ENCODE measurements around the gene SUMF1. TPM values are rescaled to one million over a fixed set of nuclear protein-coding genes. Genes with fewer than 3 reads are reported as not detected.

SUMF1 gene
- total and polyA plus RNA-seq, 4 donors: 11.6 to 50.0 (median 31.5) TPM

GRCh38 chr3:4313606-4314293 is 153.3 kb downstream of the SUMF1 start:
- Histone ChIP-seq H3K9me3 (ENCODE audit: control insufficient read depth in 4 of 4, insufficient read depth in 3 of 4, low read length in 3 of 4) (peaks cover 0 to 4% (median 0%) of the 10 kb centered on the region in 4 donors), H3K4me3 (no peak overlapping the region), H3K9ac (ENCODE audit: insufficient read depth in 1 of 2, low read length in 2 of 2) (no peak overlapping the region), H3K36me3 (ENCODE audit: control insufficient read depth in 4 of 4, insufficient read depth in 4 of 4, low read length in 4 of 4) (peaks cover 7 to 26% (median 16%) of the 10 kb centered on the region in 4 donors), H3K27ac (ENCODE audit: low read depth in 1 of 2, low read length in 1 of 2) (no peak overlapping the region), H3K4me1 (ENCODE audit: control insufficient read depth in 5 of 5, insufficient read depth in 5 of 5, low read length in 5 of 5) (peaks cover 0 to 14% (median 0%) of the 10 kb centered on the region in 5 donors), H3K27me3 (ENCODE audit: control insufficient read depth in 3 of 3, insufficient read depth in 3 of 3, low read length in 2 of 3) (no peaks in the 10 kb centered on the region)
- 87 to 92% methylated on average over 4 of the region's 4 CpGs for WGBS, 2 donors
- no peak for DNase-seq
- ATAC-seq (ENCODE audit: insufficient read depth, low FRiP score): no peak
- no peak for TF ChIP-seq CTCF (IDR thresholded peaks at IDR 0.05; ENCODE audit: control extremely low read depth, extremely low read depth)

GRCh38 chr3:4311496-4311895 is 155.6 kb downstream of the SUMF1 start:
- TF ChIP-seq CTCF (IDR thresholded peaks at IDR 0.05; ENCODE audit: control extremely low read depth, extremely low read depth): no peak
- ATAC-seq (ENCODE audit: insufficient read depth, low FRiP score) (no peak), DNase-seq (no peak)
- Histone ChIP-seq H3K4me3 (no peak overlapping the region), H3K4me1 (ENCODE audit: control insufficient read depth in 5 of 5, insufficient read depth in 5 of 5, low read length in 5 of 5) (peaks cover 0 to 18% (median 7%) of the 10 kb centered on the region in 5 donors), H3K9ac (ENCODE audit: insufficient read depth in 1 of 2, low read length in 2 of 2) (no peak overlapping the region), H3K27me3 (ENCODE audit: control insufficient read depth in 3 of 3, insufficient read depth in 3 of 3, low read length in 2 of 3) (no peaks in the 10 kb centered on the region), H3K36me3 (ENCODE audit: control insufficient read depth in 4 of 4, insufficient read depth in 4 of 4, low read length in 4 of 4) (peaks cover 5 to 19% (median 12%) of the 10 kb centered on the region in 4 donors), H3K9me3 (ENCODE audit: control insufficient read depth in 4 of 4, insufficient read depth in 3 of 4, low read length in 3 of 4) (no peaks in the 10 kb centered on the region), H3K27ac (ENCODE audit: low read depth in 1 of 2, low read length in 1 of 2) (no peak overlapping the region)

Other genes with a start within 250 kb of the SUMF1 start
- gene SETMAR, start 163.9 kb downstream of the SUMF1 start, total RNA-seq: 10 to 100 TPM; 12.2 to 22.5 TPM
- 10 to 100 TPM in 1 of 2 donors, 1 to 10 TPM in 1; 8.1 to 12.1 TPM for gene SETMAR, start 163.9 kb downstream of the SUMF1 start, polyA plus RNA-seq
- 100 to 1,000 TPM in 1 of 2 donors, 10 to 100 TPM in 1; 66.5 to 152 TPM for gene ITPR1, start 26.1 kb upstream of the SUMF1 start, total RNA-seq
- 10 to 100 TPM; 12.4 to 21.8 TPM for gene ITPR1, start 26.1 kb upstream of the SUMF1 start, polyA plus RNA-seq

Measured in lung (tissue), 12 donors.